Measurements from ENCODE around the gene MYADML2.

Gene MYADML2

GRCh38 chr17:81923302-81924260 is 23.5 kb downstream of the MYADML2 start:
- ChIA-PET CTCF (interaction anchor here (0.6 to 2.6 kb wide), 4 partner anchors 11 to 107 kb away, joined by 3 to 8 read pairs (median 4); no protein-coding TSS in a partner anchor), POLR2A (interaction anchor here (0.5 to 1.1 kb wide), 4 partner anchors 11 to 151 kb away, joined by 3 to 8 read pairs (median 4); no protein-coding TSS in a partner anchor)
- no peak for DNase-seq (ENCODE audit: extremely low spot score)
- no peak for TF ChIP-seq CTCF (IDR thresholded peaks at IDR 0.05; ENCODE audit: control extremely low read depth, extremely low read depth, low read depth, missing control alignments)

GRCh38 chr17:81922566-81923301 is 24.3 kb downstream of the MYADML2 start:
- POLR2A ChIA-PET, result interaction anchor here (0.8 kb wide), 1 partner anchor 12 kb away, joined by 3 read pairs; no protein-coding TSS in a partner anchor

GRCh38 chr17:81921996-81922565 is 25.0 kb downstream of the MYADML2 start:
- POLR2A ChIA-PET, result no interaction called here
- CTCF ChIA-PET, result no interaction called here
- TF ChIP-seq CTCF (IDR thresholded peaks at IDR 0.05; ENCODE audit: control extremely low read depth, extremely low read depth, low read depth, missing control alignments), result no peak

More at GRCh38 chr17:81922566-81923301, 24.3 kb downstream of the MYADML2 start:
- CTCF ChIA-PET, result no interaction called here
- TF ChIP-seq CTCF (IDR thresholded peaks at IDR 0.05; ENCODE audit: control extremely low read depth, extremely low read depth, low read depth, missing control alignments), result no peak
- DNase-seq (ENCODE audit: extremely low spot score), result no peak

GRCh38 chr17:81921537-81921862 is 25.5 kb downstream of the MYADML2 start:
- no peak for TF ChIP-seq CTCF (IDR thresholded peaks at IDR 0.05; ENCODE audit: control extremely low read depth, extremely low read depth, low read depth, missing control alignments)
- POLR2A ChIA-PET, result no interaction called here
- CTCF ChIA-PET, result no interaction called here
- no peak for DNase-seq (ENCODE audit: extremely low spot score)

More at GRCh38 chr17:81921996-81922565, 25.0 kb downstream of the MYADML2 start:
- DNase-seq (ENCODE audit: extremely low spot score), result no peak

GRCh38 chr17:81920612-81921536 is 26.2 kb downstream of the MYADML2 start:
- POLR2A ChIA-PET, result interaction anchor here (1.1 kb wide), 1 partner anchor 10 kb away, joined by 13 read pairs; no protein-coding TSS in a partner anchor
- no peak for DNase-seq (ENCODE audit: extremely low spot score)
- CTCF ChIA-PET, result interaction anchor here (1.4 kb wide), 1 partner anchor 27 kb away, joined by 3 read pairs; no protein-coding TSS in a partner anchor
- TF ChIP-seq CTCF (IDR thresholded peaks at IDR 0.05; ENCODE audit: control extremely low read depth, extremely low read depth, low read depth, missing control alignments), result no peak

Data from GM10248 (cell line).